Fibroblast of pulmonary artery (primary cell): Measurements from ENCODE around the gene SLC25A10.
"Not testable (repeated sequence)": the region's sequence is repeated elsewhere in the genome, so short reads cannot be mapped to it uniquely, and the experiment has no call there.

Source experiments
- DNase-seq: peaks from one replicate; pipeline ENCODE4 v3.0.0-alpha.2; 2010; ENCODE audit warnings: low read depth
- H3K4me3 ChIP-seq: replicated peaks from 2 replicates; pipeline ENCODE4 v1.5.1; 2011; ENCODE audit warnings: low read depth, mild to moderate bottlenecking, control low read depth, low read length, moderate library complexity
- TF ChIP-seq, protein P1 (sequence below): IDR thresholded peaks from 2 replicates; pipeline ENCODE4 v1.5.1; 2011; ENCODE audit warnings: mild to moderate bottlenecking, control low read depth, low read length, inconsistent platforms; ENCODE audit errors: missing control alignments

The SLC25A10 gene

DNA sequence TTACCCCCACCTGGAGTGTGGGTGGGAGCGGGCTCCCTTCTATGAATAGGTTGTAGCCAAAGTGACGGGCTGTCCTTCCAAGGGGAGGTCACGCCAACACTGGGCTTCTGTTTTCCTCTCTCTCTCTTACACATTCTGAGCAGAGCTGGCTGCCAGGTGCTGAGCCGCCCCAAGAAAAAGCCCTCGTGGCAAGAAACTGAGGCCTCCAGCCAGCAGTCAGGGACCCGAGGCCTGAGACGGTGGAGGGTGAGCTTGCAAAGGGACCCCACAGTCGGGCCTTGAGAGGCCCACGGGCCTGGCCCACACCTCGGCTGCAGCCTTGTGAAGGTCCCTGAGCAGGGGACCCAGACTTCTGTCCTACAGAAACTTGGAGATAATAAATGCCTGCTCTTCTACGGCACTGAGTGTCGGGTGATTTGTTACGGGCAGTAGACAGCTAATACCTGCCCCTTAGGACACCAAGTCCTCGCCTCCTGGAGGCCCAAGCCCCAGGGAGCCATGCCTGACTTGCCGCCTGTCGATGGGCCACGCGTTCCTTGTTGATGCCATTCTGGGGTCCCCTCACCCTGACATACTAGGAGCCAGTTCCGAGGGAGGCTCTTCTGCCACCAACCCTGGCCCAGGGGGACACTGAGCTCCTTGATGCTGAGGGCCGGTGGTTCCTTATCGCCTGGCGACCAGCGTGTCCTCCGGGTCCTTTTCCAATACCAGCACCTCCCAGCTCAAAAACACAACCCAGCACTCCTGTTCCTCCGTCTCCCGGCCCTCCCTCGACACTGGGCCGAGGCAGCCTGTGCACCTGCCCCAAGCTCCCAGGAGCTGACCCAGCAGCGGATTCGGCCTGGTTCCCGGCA lies 26.1 kb downstream of the SLC25A10 start:
- H3K4me3 ChIP-seq = no peak overlapping the region
- TF ChIP-seq, protein P1, sequence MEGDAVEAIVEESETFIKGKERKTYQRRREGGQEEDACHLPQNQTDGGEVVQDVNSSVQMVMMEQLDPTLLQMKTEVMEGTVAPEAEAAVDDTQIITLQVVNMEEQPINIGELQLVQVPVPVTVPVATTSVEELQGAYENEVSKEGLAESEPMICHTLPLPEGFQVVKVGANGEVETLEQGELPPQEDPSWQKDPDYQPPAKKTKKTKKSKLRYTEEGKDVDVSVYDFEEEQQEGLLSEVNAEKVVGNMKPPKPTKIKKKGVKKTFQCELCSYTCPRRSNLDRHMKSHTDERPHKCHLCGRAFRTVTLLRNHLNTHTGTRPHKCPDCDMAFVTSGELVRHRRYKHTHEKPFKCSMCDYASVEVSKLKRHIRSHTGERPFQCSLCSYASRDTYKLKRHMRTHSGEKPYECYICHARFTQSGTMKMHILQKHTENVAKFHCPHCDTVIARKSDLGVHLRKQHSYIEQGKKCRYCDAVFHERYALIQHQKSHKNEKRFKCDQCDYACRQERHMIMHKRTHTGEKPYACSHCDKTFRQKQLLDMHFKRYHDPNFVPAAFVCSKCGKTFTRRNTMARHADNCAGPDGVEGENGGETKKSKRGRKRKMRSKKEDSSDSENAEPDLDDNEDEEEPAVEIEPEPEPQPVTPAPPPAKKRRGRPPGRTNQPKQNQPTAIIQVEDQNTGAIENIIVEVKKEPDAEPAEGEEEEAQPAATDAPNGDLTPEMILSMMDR = no peak
- no peak for DNase-seq

DNA sequence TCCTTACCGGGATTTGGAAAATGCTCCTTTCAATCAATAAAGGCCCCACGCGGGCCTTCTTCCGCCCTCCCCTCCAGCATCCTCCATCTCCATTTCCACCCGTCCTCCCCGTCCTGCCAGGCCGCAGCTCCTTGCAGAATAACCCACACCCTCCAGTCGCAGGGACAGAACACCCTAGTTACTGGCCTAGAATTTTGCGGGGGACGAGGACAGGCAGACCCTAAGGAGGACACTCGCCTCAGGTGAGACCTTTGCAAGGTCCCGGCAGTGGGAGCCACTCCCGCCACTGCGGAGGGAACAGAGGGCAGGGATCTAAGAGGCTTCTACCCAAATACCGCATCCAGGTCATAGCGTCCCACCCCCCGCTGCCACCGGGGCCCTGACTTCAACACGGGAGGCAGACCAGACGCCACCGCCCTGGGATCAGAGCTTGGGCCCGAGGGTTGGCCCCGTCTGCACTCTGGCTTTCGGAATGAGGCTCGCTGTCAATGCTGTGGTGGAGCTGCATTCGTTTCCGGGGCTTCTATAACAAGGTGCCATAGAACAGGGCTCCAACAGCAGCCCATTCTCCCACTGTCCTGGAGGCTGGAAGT lies 26.8 kb downstream of the SLC25A10 start:
- DNase-seq = no peak
- no peak overlapping the region for H3K4me3 ChIP-seq
- TF ChIP-seq, protein P1 = no peak

DNA sequence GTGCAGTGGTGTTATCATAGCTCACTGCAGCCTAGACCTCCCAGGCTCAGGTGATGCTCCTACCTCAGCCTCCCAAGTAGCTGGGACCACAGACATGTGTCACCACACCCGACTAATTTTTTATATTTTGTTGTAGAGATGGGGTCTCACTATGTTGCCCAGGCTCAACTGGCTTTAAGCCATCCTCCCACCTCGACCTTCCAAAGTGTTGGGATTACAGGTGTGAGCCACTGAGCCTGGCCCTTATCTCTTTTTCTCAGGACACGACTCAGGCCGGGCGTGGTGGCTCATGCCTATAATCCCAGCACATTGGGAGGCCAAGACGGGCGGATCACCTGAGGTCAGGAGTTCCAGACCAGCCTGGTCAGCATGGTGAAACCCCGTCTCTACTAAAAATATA lies 27.5 kb downstream of the SLC25A10 start:
- H3K4me3 ChIP-seq, DNase-seq: not testable (repeated sequence)

DNA sequence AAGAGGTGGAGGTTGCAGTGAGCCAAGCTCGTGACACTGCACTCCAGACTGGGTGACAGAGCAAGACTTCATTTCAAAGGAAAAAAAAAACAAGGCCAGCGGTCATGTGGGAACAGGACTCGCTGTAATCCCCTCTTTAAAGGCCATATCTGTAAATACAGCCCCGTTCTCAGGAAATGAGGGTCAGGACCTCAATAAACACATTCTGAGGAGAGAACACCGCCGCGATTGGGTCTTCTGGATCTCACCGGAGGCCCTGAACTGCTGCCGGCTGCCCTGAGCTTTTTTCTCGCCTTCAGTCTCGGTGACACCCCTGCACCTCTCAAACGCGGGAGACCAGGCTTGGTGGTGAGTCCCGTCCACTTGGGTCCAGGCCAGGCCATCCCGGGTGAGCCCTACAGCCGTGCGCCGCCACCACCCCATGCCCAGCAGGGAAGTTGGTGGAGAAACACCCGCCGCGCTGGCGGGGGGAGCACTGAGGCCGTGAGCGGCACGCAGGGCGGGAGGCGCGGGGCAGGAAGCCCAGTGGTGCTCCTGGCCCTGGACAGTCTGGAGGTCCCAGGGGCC lies 28.4 kb downstream of the SLC25A10 start:
- TF ChIP-seq, protein P1 = no peak
- H3K4me3 ChIP-seq = no peak overlapping the region
- DNase-seq = no peak

DNA sequence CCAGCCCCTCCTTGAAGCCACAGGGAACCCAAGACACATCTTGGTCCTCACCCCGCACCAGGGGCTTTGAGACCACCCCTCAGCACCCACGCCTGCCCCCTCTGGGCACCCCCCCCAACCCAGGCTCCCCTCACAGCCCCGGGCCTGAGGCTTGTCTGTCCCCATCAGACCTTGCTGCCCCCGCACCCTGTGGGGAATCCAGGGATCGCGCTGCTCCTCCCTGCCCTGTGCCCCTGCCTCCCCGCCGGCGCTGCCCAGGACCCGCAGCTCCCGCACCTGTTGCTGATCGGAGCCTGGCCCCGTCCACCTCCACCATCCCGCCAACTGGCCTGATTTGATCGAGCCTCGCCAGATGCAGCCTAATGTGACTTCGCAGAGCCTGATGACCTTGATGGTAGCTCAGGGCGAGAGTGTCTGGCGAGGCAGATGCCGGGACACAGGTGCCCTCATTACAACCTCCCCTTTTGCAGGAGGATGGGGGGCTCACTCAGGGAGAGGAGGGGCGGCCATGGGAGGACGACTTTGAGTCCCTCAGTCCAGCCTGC lies 29.0 kb downstream of the SLC25A10 start:
- TF ChIP-seq, protein P1 = no peak
- DNase-seq = no peak
- H3K4me3 ChIP-seq = no peak overlapping the region

DNA sequence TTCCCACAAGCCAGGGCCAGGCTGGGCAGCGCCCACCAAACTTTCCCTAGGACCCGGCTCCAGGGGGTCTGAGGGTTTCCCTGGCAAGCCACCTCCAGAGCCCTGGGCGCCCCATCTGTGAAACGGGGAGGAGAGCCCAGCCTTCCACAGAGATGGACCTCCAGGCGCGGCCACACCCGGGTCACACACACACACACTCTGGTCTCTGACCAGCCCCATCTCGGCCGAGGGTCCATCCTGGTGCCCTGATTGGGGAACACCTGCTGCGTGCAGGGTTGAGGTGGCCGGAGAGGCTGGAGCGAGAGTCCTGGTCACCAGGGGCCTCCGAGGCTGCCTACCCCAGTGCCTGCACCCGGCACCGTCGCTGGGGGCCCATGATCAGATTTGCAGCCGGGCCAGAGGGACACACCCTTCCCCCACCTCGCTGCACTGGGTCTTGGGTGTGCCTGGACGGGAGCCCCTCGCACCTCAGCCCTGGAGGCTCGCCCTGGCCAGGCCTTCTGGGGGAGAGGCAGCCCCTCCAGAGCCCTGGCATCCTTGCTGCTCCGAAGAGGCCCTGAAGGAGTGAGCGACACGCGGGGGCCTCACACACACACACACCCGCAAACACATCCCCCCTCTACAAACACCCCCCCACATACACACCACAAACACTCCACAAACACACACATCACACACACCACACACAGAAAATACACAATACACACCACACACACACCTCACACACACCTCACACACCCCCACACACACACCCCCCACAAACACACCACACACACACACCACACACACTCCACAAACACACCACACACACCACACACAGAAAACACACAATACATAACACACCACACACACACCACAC lies 29.7 kb downstream of the SLC25A10 start:
- DNase-seq = peak; percentile 11

More for the DNA sequence above, 29.7 kb downstream of the SLC25A10 start:
- H3K4me3 ChIP-seq = no peak overlapping the region
- TF ChIP-seq, protein P1 = no peak
